Endothelial cell (in vitro differentiated cells): ENCODE measurements around the gene TFG. TPM values are rescaled to one million over a fixed set of nuclear protein-coding genes. Genes with fewer than 3 reads are reported as not detected.

Experiments used
- DNase-seq: peaks from one replicate; pipeline ENCODE4 v3.0.0; 2021; ENCODE audit warnings: low spot score
- H3K27ac Mint-ChIP-seq: one replicate; pipeline ENCODE4 v1.8.0; 2021; ENCODE audit warnings: mixed read lengths, inconsistent platforms; ENCODE audit not compliant: unreplicated experiment
- H3K27me3 Mint-ChIP-seq: one replicate; pipeline ENCODE4 v1.8.0; 2021; ENCODE audit warnings: mild to moderate bottlenecking, moderate library complexity, mixed read lengths, inconsistent platforms; ENCODE audit not compliant: unreplicated experiment
- H3K36me3 Mint-ChIP-seq: one replicate; pipeline ENCODE4 v1.8.0; 2021; ENCODE audit warnings: mild to moderate bottlenecking, low read depth, mixed read lengths, inconsistent platforms; ENCODE audit not compliant: unreplicated experiment
- H3K4me1 Mint-ChIP-seq: one replicate; pipeline ENCODE4 v1.8.0; 2021; ENCODE audit warnings: mild to moderate bottlenecking, mixed read lengths, inconsistent platforms; ENCODE audit not compliant: unreplicated experiment
- H3K4me3 Mint-ChIP-seq: one replicate; pipeline ENCODE4 v1.8.0; 2021; ENCODE audit warnings: mild to moderate bottlenecking, mixed read lengths, inconsistent platforms; ENCODE audit not compliant: unreplicated experiment
- H3K9me3 Mint-ChIP-seq: one replicate; pipeline ENCODE4 v1.8.0; 2021; ENCODE audit warnings: mixed read lengths, inconsistent platforms; ENCODE audit not compliant: unreplicated experiment
- CTCF ChIP-seq: fragments of 200-600 bp; sonication (generic); IDR thresholded peaks from one replicate; pipeline ENCODE4 v1.5.0; 2021; ENCODE audit warnings: antibody characterized with exemption; ENCODE audit not compliant: unreplicated experiment
- total RNA-seq: library from RNA; stranded (reverse); fragmentation: NEBNext Ultra II Directional; extraction: Animal tissue kit (Norgen Biotek cat#: 25700); gene quantifications from one replicate; pipeline ENCODE4 v1.2.1, GENCODE V29; 2021; ENCODE audit not compliant: unreplicated experiment

The TFG gene
- total RNA-seq, 1 donor from 2014 or later, result 74.7 TPM

GRCh38 chr3:100702082-100702979 lies 7.0 kb upstream of the TFG start:
- DNase-seq, result no peak
- no peaks in the 10 kb centered on the region for H3K36me3 Mint-ChIP-seq

GRCh38 chr3:100702980-100703345 lies 6.3 kb upstream of the TFG start:
- no peaks in the 10 kb centered on the region for H3K27me3 Mint-ChIP-seq
- no peak overlapping the region for H3K27ac Mint-ChIP-seq

More at GRCh38 chr3:100702082-100702979, 7.0 kb upstream of the TFG start:
- no peak overlapping the region for H3K4me3 Mint-ChIP-seq
- H3K4me1 Mint-ChIP-seq, result no peaks in the 10 kb centered on the region
- no peaks in the 10 kb centered on the region for H3K9me3 Mint-ChIP-seq
- H3K27me3 Mint-ChIP-seq, result no peaks in the 10 kb centered on the region
- no peak for TF ChIP-seq CTCF
- H3K27ac Mint-ChIP-seq, result no peak overlapping the region

GRCh38 chr3:100703865-100704264 lies 5.4 kb upstream of the TFG start:
- DNase-seq, result no peak
- peaks cover 5% of the 10 kb centered on the region for H3K36me3 Mint-ChIP-seq
- no peak for TF ChIP-seq CTCF
- no peak overlapping the region for H3K4me3 Mint-ChIP-seq
- no peak overlapping the region for H3K27ac Mint-ChIP-seq
- peaks cover 5% of the 10 kb centered on the region for H3K9me3 Mint-ChIP-seq
- peaks cover 5% of the 10 kb centered on the region for H3K4me1 Mint-ChIP-seq
- peaks cover 7% of the 10 kb centered on the region for H3K27me3 Mint-ChIP-seq

More at GRCh38 chr3:100702980-100703345, 6.3 kb upstream of the TFG start:
- no peaks in the 10 kb centered on the region for H3K36me3 Mint-ChIP-seq
- H3K4me1 Mint-ChIP-seq, result no peaks in the 10 kb centered on the region
- no peak for DNase-seq
- H3K4me3 Mint-ChIP-seq, result no peak overlapping the region
- no peak for TF ChIP-seq CTCF
- H3K9me3 Mint-ChIP-seq, result no peaks in the 10 kb centered on the region

GRCh38 chr3:100706365-100706764 lies 2.9 kb upstream of the TFG start:
- peaks cover 13% of the 10 kb centered on the region for H3K27me3 Mint-ChIP-seq
- DNase-seq, result no peak
- H3K4me1 Mint-ChIP-seq, result peaks cover 14% of the 10 kb centered on the region
- H3K36me3 Mint-ChIP-seq, result peaks cover 13% of the 10 kb centered on the region
- no peak overlapping the region for H3K27ac Mint-ChIP-seq
- H3K9me3 Mint-ChIP-seq, result peaks cover 5% of the 10 kb centered on the region
- no peak overlapping the region for H3K4me3 Mint-ChIP-seq
- no peak for TF ChIP-seq CTCF

GRCh38 chr3:100708644-100708988 lies 678 bp upstream of the TFG start:
- Mint-ChIP-seq H3K27me3 (peaks cover 14% of the 10 kb centered on the region), H3K9me3 (peaks cover 5% of the 10 kb centered on the region), H3K27ac (peak overlapping the region; percentile 79), H3K36me3 (peaks cover 15% of the 10 kb centered on the region), H3K4me3 (peak overlapping the region; percentile 91), H3K4me1 (peaks cover 14% of the 10 kb centered on the region)
- no peak for DNase-seq
- TF ChIP-seq CTCF, result no peak
